GM21381 (cell line): ENCODE results near the gene CNPY3.

Source experiments
- ATAC-seq: cut with Tn5 transposase; IDR thresholded peaks from one replicate; pipeline ENCODE4 v1.9.1; 2021; ENCODE audit warnings: mild to moderate bottlenecking, moderate library complexity; ENCODE audit not compliant: unreplicated experiment

The CNPY3 gene

DNA sequence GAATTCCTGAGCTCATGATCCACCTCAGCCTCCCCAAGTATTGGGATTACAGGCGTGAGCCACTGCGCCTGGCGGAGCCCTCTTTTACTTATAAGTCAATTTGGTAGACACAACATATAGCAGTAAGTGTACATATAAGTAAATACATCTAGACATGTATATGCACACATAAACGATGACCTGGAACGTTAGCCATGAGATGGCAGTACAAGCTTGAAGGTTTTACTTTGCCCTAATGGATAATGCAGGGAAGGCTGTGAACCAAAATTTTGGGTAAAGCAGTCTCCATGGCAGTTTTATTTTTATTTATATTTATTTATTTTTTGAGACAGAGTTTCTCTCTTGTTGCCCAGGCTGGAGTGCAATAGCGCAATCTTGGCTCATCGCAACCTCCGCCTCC, 28.8 kb downstream of the CNPY3 start:
- no peak for ATAC-seq

DNA sequence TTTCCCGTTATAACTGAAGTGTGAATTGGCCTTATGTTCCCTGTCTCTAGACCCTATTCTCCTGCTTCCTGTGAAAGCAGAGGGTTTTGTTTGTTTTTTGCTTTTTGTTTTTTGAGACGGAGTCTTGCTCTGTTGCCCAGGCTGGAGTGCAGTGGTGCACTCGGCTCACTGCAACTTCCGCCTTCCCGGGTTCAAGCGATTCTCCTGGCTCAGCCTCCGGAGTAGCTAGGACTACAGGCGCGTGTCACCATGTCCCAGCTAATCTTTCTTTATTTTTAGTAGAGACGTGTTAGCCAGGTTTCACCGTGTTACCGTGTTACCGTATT, 30.6 kb downstream of the CNPY3 start:
- ATAC-seq = no peak

DNA sequence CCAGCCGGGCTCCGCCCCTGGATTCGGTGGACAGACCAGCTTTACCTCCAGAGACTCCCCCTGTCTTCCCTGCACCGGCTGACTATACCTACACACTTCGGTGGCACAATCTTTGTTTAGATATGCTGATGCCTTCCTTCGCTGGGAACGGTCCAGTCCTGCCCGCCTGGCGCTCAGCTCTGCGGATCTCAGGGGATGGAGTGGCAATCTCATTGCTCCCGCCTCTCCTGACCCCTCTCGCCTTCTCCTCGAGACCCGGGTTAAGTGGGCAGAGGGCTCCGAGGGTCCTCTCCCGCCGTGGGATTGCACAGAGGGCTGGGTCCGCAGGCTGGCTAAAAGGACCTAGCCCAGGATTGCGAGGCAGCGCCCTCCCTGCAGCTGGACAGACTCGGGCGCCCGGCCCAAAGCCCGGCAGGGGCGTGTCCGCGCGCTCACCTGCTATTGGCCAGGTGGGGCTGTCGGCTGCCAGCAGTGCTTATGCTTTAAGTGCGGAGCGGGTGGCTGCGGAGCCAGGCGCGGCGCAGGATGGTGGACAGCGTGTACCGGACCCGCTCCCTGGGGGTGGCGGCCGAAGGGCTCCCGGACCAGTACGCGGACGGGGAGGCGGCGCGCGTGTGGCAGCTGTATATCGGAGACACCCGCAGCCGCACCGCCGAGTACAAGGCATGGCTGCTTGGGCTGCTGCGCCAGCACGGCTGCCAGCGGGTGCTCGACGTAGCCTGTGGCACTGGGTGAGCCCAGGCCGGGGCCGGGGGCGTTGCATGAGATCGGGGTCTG, 31.2 kb downstream of the CNPY3 start, which contains the start of gene GNMT:
GNMT (plus strand) TSS at position 512 of the 777 bp plus-strand sequence; CDS start at position 526, 14 bp downstream.
- ATAC-seq = no peak

DNA sequence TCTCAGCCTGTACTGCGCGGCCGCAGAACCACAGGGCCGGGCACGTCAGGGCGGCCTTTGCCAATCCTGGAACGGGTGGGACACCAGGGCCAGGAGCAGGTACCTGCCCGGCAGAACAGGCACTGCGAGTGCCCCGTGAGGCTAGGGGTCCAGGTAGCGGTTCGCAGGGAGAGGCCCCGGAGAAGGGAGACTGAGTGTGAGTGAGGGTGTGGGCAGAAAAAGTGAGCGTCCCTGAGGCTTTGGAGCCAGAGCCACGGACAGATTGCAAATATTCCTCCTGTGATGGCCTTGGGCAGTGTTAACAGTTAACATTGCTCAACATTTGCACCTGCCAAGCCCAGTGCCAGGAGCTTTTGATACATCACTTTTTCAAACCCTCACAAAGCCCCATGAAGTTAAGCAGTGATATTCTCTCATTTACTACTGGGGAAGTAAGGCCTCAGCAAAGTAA, 31.8 kb downstream of the CNPY3 start:
- no peak for ATAC-seq

DNA sequence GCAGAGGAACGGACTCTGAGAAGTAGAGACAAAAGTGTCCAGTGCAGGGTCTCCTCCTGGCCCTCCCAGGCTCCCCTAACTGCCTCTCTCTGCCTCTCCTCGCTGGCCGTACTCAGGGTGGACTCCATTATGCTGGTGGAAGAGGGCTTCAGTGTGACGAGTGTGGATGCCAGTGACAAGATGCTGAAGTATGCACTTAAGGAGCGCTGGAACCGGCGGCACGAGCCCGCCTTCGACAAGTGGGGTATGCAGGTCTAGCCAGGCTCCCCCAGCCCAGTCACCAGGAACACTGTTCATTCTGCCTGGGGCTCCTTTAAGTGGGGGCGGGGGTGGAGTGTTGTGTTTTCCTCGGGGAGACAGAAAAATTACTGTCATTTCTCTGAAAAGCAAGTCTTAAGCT, 32.8 kb downstream of the CNPY3 start:
- ATAC-seq = no peak

DNA sequence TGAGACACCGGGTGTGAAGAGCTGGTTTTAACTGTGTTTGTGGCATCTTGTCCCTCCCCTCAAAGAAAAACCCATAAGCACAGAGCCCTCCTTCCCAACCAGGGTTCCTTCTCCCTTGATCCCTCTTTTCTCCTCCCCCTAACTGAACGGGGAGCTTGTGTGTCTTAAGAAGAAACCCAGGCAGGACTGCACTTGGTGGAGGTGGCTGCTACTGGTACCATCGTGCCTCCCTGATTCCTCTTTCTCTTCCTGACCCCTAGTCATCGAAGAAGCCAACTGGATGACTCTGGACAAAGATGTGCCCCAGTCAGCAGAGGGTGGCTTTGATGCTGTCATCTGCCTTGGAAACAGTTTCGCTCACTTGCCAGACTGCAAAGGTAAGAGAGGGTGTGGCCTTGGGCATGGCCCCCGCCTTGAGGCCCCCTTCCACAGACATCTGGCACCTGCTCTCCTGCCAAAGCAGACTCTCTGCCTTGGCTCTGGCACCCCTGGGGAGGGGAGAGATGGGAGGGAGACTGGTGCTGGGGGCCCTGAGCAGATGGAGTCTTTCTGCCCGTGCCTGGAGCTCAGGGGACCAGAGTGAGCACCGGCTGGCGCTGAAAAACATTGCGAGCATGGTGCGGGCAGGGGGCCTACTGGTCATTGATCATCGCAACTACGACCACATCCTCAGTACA, 33.4 kb downstream of the CNPY3 start:
- ATAC-seq = no peak

DNA sequence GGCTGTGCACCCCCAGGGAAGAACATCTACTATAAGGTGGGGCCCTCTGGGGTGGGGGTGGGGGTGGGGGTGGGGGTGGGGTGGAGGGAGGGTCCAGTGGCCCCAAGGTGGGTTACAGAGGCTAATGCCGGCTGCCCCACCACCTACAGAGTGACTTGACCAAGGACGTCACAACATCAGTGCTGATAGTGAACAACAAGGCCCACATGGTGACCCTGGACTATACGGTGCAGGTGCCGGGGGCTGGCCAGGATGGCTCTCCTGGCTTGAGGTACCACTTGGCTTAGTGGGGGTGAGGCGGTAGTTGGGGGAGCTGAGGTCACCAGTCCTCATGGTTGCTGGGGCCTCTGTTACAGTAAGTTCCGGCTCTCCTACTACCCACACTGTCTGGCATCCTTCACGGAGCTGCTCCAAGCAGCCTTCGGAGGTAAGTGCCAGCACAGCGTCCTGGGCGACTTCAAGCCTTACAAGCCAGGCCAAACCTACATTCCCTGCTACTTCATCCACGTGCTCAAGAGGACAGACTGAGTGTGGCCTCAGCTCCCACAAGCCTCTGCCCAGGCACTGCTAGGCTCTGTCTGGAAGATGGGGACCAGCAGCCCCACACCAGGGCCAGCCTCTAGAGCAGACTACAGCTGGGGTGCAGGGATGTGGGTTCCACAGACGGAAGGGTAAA, 34.0 kb downstream of the CNPY3 start:
- ATAC-seq = no peak

DNA sequence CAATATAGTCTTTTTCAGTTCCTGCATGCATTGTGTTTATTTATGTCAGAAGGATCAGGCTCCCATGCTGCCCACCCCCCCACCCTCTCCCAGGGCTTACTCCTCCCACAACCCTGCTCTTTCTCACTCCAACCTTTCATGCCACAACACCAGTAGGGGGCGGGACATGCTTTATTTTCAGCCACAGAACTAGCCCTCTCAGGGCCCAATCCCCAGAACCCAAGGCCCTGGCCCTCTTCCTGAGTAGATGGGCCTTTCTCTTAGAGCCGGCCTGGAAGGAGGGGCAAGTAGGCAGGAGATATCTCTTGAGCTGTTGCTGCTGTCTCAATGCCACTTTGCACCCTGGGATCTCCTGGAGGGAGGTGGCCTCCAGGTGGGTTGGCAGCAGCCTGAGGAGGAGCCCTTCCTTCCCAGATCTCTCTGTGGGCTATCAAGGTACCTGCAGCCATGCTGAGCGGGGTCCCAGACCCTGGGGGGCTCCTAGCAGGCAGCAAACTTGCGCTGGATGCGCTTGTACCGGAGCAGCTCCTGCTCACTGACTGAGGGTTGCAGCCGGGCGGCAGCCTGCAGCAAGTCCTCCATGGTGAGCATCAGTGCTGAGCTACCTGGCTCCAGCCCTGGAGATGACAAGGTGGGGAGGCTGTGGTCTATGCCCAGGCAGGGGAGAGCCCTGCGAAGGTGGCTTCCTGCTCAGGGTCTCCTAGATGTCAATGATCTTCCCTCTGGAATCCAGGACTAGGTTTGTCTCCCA, 34.8 kb downstream of the CNPY3 start:
- ATAC-seq = no peak

DNA sequence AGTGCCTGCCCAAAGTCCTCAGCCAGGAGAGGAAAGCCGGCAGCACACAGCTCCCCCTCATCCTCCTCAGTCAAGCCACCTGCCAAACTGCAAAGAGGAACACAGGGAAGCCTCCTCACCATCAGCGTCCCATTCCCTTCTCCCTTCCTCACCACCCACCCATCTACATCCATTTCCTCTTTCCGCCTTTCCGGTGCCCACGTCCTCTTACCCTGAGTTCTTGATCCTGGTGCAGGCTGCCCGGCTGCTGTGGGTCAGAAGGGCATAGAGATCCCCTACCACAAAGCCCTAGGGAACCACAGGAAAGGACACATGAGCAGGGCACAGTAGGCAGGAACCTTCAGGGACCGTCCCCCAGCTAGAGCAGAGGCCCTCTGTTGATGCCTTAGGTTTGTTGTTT, 37.3 kb downstream of the CNPY3 start:
- no peak for ATAC-seq

DNA sequence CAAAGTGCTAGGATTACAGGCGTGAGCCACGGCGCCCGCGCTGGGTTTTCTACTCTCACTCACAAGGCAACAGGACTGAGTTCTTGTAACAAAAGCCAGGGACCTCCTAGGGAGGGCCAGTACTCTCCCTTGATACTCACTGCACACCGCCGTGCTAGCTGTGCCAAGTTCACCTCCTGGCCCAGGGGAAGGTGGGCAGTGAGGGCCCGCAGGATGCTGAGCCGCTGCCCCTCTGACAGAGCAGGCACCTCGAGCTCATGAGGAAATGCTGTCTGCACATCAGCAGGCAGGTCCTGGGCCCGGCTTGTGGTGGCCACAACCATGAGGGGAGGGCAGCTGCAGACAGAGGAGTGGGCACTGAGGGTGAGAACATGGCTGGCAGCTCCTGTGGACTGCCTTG, 37.9 kb downstream of the CNPY3 start:
- ATAC-seq = no peak

DNA sequence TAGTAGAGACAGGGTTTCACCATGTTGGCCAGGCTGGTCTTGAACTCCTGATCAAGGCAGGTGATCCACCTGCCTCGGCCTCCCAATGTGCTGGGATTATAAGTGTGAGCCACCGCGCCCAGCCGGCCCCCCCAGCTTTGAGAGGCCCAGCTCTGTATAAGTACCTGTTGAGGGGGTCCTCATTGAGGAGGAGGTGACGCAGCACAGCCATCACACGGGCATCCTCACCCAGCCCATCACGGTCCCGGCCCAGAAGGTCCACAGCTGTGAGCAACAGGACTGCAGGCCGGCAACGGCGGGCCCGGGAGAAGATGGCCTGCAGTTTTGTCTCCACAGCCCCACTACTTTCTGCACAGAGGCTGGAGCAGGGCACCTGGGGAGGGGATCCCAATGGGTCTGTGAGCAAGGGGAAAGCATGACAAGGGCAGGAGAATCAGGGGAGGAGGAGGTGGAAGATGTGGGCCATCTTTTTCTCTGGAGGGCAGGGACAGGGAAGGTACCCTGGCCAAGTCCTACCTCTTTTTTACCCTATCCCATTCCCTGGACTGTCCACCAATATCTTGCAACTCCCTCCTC, 38.9 kb downstream of the CNPY3 start:
- ATAC-seq = no peak

DNA sequence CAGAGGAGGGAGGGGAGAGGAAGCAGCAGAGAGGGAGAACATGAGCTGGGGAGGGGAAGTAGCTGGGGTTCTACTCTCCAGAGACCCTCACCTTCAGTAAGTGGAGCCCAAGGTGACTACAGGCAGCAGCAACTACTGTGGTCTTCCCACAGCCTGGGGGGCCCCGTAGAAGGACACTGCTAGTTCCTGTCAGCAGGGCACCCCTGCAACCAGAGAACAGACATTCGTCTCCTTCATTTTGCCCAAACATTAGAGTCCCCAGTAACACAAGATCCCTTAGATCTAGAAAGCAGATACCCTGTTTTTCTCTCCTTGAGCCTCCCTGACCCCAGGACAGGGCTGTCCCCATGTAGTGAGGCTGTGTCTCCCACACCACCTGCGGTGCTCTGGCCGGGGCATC, 39.5 kb downstream of the CNPY3 start:
- ATAC-seq = no peak

DNA sequence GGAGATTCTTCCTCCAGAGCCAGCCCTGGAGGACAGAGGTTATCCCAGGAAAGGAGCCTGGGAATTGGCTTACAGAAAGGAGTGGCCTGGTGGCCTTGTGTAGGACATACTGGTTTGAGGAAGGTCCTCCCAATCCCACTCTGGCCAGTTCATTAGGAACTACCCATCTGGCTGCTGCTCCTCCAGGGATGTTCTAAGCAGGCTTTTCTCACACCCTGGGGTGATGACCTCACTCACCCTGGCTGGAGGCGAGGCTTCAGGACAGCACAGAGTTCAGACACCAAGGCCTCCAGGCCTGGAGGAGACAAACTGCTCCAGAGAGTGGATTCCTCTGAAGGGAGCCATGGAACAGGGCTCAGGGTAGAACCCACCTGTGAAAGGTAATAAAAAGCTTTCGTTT, 40.2 kb downstream of the CNPY3 start:
- no peak for ATAC-seq

DNA sequence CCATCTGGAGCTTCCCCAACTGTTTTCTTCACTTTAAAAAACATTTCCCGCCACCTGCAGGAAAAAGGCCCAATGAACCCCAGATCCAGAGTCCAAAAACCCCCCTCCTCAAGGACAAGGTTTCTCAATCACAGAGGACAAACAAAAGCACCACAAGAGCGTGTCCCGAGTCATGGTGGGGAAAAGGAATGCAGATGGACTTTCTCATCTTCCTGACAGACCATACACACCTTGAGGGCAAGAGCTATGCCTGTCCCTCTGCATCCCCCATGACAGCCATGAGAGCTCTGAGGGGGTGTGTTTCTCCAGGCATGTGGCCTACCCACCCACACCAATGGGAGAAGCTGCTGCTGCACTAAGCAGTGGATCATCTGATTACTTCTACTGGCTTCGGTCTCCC, 40.7 kb downstream of the CNPY3 start:
- ATAC-seq = no peak

DNA sequence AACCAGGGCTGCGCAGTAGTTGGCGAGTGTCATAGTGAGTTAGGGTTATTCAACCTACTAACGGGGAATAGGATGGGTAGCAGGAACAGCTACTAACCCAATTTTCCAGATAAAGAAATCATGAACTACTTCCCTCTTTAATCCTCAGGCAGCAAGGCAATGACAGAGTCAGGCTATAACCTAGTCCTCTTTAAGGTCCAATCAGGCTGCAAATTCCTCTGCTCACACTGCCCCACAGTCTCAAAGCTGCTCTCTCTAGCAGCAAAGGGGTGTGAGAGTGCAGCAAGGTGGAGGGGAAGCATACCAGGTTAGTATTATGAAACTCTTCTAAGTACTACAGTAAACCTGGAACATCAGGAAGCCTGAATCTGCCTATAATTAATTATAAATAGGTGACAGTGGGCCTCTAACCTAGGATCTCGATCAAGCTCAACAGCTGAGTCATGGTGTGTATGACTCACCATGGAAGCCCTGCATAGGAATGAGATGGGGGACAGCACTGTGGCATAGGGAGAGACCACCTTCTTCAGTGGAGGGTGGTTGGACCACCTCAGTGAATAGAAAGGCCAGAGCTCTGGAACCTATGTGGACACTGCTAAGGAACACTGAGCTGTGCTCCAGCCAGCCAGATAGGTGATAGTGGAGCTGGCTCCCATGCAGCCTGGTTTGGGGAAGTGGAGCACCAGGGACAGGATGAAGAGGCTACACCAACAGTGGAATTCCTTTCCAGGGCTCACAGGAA, 41.8 kb downstream of the CNPY3 start:
- ATAC-seq = no peak

DNA sequence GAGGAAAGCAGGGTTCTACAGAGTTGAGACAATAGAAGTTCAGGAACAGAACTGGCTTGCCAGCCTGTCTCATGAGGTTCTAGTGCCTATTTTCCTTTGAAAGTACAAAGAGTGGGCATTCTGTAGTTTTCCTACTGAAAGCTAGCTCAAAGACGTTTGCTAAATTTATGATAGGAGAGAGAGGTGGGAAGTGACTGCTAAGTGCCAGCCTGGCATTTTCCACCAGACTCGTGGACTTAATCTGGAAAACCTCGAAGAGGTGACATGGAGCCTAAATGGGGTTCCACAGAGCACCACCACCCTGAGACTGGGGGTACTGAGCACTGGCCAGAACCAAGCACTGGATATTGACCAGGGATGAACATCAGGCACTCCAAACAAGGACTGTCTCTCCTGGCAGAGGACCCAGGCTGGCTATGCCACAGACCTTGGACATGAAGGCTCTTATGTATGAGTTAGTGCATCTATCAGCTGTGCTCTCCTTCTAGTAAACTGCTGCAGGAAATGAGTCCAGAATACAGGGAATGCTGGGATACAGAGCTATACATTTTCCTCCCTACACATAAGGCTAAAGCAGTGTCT, 42.6 kb downstream of the CNPY3 start:
- no peak for ATAC-seq

DNA sequence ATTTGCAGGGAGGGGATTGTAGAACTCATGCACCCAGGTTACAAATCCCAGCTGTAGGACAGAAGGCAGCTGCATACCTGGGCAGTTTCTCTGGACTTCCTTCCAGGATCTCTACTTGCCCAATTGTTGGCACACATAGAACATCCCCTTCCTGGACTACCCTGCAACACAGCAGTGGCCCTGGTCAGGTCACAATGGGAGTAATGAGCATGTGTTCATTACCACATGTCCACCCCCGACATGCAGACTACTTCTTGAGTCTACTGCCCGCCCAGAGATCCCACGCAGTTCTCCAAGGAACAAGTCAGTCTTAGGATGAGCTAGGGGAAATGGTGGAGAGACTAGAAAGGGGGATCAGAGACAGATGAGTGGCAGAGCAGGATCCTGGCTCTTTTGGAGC, 44.6 kb downstream of the CNPY3 start:
- no peak for ATAC-seq

DNA sequence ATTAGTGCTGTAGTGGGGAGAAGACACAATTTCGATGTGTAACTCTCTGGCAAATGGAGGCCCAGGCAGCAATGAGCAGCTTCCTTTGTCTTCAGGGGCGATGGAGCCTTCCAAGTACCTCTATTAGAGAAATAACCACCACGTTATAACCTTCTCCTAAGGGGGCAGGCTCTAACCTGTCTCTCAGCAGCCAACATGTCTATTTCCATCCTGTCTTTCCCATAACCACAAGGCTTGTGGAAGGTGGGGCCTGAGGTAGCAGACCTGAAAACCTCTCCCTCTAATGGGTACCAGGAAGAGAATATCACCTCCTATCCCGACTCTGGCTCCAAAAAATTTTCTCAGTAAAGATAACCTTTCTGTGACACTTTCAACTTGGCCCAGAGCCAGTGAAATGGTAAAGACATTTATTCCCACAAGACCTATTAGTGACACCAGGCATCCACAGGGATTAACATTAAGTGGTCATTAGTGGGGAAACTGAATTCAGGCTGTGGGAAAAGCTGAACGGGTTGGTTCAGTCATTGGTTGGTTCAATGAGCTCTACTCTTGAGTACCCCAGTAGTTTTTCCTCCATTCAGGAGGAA, 45.7 kb downstream of the CNPY3 start:
- no peak for ATAC-seq

DNA sequence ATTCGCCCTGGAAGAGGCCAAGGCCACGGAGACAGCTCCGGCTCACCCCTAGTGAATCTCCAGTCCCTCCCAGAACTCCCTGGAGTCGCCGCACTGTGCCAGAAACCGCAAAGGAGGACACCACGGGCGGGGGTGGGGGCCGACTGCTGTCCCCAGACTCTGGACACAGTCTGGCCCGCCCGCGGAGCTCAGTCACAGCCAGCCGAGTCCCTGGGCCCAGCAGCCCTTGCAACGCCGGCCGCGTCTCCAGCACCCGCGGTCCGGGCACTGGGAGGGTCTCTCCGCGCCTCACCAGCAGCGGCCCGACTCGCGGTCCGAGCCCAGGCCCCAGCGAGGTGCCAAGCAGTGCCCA, 49.2 kb downstream of the CNPY3 start:
- peak; percentile 15 for ATAC-seq
